ENCODE results near the gene MMP14. TPM values are rescaled to one million over a fixed set of nuclear protein-coding genes. Genes with fewer than 3 reads are reported as not detected.

The MMP14 gene
- total and polyA plus RNA-seq, 7 donors, result 21.0 to 140 (median 86.6) TPM

DNA sequence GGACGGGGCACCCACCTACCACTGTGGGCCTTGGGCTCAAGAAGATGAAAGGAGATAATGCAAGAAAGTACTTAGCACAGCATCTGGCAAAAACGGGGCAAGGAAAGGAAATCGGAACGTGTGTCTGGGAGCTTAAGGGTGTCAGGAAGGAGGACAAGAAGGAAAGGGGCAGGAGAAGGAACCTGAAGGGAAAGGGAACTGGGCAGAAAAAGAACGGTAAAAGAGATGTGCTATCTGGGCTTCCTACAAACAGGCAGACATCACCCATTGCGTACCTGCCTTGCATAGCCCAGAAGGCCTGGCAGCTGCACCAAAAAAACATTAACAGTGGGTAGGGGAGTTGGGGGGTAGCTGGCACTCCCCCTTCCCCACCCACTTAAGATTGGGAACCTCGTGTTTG lies 45.7 kb downstream of the MMP14 start:
- H3K4me3 ChIP-seq, result no peak overlapping the region
- H3K27ac ChIP-seq, result no peak overlapping the region

DNA sequence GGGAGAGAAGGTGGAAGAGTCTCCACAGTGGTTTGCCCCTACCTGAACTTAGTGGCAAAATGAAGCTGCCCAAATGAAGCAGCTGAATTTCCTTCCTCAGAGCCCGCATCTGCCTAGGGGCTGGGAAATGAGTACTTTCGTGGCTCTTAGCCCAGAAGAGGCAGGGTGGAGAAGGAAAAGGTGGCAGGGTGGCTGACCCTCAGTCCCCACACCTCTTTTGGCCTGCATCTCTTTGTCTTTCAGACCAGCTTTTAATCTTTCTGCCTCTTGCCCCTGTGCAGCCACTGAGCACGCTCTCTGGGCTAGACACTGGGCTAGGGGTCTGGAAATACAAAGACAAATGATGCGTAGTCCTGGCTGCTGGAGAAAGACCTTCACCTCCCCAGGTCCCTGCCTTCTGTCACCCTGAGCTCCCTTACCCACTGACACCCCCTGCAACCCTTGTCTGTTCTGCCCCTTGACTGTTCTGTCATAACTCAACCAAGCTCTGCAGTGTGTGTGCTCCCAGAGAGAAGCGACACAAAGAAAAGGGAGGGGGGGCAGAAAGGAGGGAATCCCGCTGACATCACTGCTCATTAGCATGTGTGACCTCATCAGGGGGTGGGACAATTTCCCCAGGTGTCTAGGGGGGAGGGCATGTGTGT lies 46.3 kb downstream of the MMP14 start:
- Histone ChIP-seq H3K4me1 (peaks cover 0 to 34% (median 25%) of the 10 kb centered on the region in 4 donors), H3K4me3 (no peak overlapping the region), H3K36me3 (peaks cover 10 to 20% (median 13%) of the 10 kb centered on the region in 4 donors), H3K9me3 (no peaks in the 10 kb centered on the region), H3K27me3 (no peaks in the 10 kb centered on the region), H3K27ac (no peak overlapping the region)
- TF ChIP-seq POLR2A (IDR thresholded peaks at IDR 0.05), result no peak
- TF ChIP-seq, protein P1, sequence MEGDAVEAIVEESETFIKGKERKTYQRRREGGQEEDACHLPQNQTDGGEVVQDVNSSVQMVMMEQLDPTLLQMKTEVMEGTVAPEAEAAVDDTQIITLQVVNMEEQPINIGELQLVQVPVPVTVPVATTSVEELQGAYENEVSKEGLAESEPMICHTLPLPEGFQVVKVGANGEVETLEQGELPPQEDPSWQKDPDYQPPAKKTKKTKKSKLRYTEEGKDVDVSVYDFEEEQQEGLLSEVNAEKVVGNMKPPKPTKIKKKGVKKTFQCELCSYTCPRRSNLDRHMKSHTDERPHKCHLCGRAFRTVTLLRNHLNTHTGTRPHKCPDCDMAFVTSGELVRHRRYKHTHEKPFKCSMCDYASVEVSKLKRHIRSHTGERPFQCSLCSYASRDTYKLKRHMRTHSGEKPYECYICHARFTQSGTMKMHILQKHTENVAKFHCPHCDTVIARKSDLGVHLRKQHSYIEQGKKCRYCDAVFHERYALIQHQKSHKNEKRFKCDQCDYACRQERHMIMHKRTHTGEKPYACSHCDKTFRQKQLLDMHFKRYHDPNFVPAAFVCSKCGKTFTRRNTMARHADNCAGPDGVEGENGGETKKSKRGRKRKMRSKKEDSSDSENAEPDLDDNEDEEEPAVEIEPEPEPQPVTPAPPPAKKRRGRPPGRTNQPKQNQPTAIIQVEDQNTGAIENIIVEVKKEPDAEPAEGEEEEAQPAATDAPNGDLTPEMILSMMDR (IDR thresholded peaks at IDR 0.05), result no peak
- TF ChIP-seq EP300 (IDR thresholded peaks at IDR 0.05), result no peak
- peak in 2 of 4 donors; percentile 11 to 33 for TF ChIP-seq POLR2AphosphoS5 (IDR thresholded peaks at IDR 0.05)
- WGBS, 2 donors, result 16 to 31% methylated on average over 6 of the region's 6 CpGs
- intact Hi-C loops (cut with DNase I), result no loop called here
- peak; percentile 70 for DNase-seq

More for the DNA sequence above, 45.7 kb downstream of the MMP14 start:
- Histone ChIP-seq H3K36me3 (peaks cover 16 to 26% (median 19%) of the 10 kb centered on the region in 4 donors), H3K9me3 (no peaks in the 10 kb centered on the region), H3K27me3 (no peaks in the 10 kb centered on the region), H3K4me1 (peaks cover 0 to 28% (median 20%) of the 10 kb centered on the region in 4 donors)
- intact Hi-C loops (cut with DNase I), result no loop called here
- TF ChIP-seq POLR2AphosphoS5 (IDR thresholded peaks at IDR 0.05) (no peak), POLR2A (IDR thresholded peaks at IDR 0.05) (no peak), EP300 (IDR thresholded peaks at IDR 0.05) (no peak)
- TF ChIP-seq, protein P1 (IDR thresholded peaks at IDR 0.05), result no peak
- WGBS, 2 donors, result 38 to 46% methylated on average over 7 of the region's 7 CpGs
- DNase-seq, result no peak

DNA sequence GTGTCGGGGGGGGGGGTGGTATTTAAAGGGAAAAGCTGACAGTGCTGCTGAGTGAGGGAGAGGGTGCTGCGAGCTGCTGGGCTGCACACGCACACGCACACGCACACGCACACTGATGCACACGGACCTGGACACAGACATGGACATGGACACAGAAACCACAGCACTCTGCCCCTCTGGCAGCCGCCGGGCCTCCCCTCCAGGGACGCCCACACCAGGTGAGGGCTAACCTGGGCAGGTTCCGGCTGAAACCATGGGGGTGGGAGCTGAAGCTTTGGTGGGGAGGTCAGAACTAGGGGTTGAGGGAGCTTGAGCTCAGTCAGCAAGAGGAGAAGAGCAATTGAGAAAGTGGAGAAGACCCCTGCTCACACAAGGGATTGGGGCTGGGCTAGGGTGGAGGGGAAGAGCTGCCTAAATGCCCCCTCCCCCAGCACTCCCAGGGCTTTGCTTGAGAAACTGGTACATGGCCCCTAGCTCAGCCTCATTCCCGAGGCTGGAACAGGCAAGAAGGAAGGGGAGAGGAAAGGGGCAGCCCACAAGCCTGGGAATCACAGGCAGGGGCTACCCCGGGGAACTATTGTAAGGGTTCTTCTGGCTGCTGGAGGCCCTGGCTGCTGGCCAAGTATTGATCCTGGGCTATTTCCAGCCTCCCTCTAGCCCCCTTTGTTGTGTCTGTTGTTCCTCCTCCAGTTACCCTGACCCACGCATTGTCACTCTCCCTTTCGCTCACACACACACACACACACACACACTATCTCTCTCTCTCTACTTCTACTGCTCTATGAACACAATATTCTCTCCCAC lies 47.0 kb downstream of the MMP14 start, which contains the start of gene REM2:
Gene REM2 (plus strand): TSS at position 50 of the 804 bp plus-strand sequence. CDS start 66 bp downstream, at position 116.
- H3K4me3 ChIP-seq, result no peak within 1 kb of the TSS
- DNase-seq, result no peak
- 27 to 50% methylated on average over 15 of the region's 15 CpGs for WGBS, 2 donors
- TF ChIP-seq POLR2AphosphoS5 (IDR thresholded peaks at IDR 0.05) (peak in 2 of 4 donors; percentile 49 to 58), POLR2A (IDR thresholded peaks at IDR 0.05) (no peak)
- intact Hi-C loops (cut with DNase I), result no loop called here
- no peaks in the 10 kb centered on the region for H3K9me3 ChIP-seq
- no peaks in the 10 kb centered on the region for H3K27me3 ChIP-seq
- peaks cover 0 to 40% (median 28%) of the 10 kb centered on the region in 4 donors for H3K4me1 ChIP-seq
- no peak within 1 kb of the TSS for H3K27ac ChIP-seq
- H3K36me3 ChIP-seq, result peaks cover 3 to 13% (median 6%) of the 10 kb centered on the region in 4 donors

DNA sequence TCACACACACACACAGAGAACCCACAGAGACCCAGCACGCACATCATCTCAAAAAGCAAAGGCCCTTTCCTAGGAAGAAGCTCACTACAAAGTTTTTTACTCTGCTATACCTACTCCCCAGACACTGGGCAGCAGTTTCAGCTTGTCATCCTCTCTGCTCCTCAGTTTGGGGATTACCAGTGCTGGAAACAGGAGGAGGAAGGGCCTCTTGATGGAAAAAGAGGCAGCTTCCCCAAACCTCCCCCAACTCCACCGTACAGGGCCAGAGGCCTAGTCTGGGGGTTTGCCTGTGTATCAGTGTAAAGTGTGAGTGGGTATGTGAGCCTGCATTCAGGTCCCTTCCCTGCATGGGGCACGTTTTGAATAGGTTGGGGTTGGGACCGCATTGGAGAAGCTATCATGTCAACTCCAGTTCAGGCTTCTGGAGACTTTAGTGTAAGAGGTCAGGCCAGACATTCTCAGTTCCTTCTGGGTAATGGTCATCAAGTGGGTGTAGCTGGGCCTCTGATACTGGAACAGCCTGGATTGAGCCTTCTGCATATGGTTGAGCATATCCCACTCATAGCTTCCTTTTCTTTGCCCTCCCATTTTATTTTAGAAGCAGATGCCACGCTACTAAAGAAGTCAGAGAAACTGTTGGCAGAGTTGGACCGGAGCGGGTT lies 47.8 kb downstream of the MMP14 start:
- TF ChIP-seq POLR2AphosphoS5 (IDR thresholded peaks at IDR 0.05) (peak in 1 of 4 donors; percentile 9), POLR2A (IDR thresholded peaks at IDR 0.05) (no peak)
- Histone ChIP-seq H3K4me1 (peaks cover 0 to 40% (median 28%) of the 10 kb centered on the region in 4 donors), H3K4me3 (no peak overlapping the region), H3K27ac (no peak overlapping the region), H3K27me3 (no peaks in the 10 kb centered on the region), H3K9me3 (no peaks in the 10 kb centered on the region), H3K36me3 (peaks cover 0 to 4% (median 0%) of the 10 kb centered on the region in 4 donors)
- WGBS, 2 donors, result 90 to 93% methylated on average over 7 of the region's 7 CpGs
- intact Hi-C loops (cut with DNase I), result no loop called here
- no peak for DNase-seq

DNA sequence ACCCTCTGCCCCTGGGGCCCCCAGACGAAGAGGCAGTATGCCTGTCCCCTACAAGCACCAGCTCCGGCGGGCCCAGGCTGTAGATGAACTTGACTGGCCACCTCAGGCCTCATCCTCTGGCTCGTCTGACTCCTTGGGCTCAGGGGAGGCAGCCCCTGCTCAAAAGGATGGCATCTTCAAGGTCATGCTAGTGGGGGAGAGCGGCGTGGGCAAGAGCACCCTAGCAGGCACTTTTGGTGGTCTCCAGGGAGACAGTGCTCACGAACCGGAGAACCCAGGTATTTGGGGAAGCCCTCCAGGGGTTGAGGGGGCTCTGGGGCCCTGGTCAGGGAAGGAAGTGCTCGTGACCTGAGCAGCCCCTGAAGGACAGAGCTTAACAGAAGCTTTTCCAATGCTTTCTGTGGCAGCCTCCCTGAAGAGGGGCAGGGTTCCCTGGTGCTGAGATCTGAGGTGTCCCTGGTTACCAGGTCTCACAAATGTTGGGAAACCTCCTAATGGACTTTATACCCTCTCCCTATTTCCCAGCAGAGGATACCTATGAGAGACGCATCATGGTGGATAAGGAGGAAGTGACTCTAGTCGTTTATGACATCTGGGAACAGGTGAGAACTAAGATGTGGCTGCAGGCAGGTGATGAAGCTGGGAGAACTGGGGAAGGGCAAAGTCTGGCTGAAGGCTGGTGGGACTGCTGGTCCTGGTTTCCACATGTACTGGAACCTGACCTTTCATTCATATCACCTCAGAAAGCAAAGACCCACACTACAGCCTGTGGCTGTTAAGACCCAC lies 48.5 kb downstream of the MMP14 start:
- no peak for DNase-seq
- TF ChIP-seq, protein P1 (IDR thresholded peaks at IDR 0.05), result no peak
- TF ChIP-seq EP300 (IDR thresholded peaks at IDR 0.05) (no peak), POLR2A (IDR thresholded peaks at IDR 0.05) (no peak), POLR2AphosphoS5 (IDR thresholded peaks at IDR 0.05) (no peak)
- peaks cover 0 to 40% (median 28%) of the 10 kb centered on the region in 4 donors for H3K4me1 ChIP-seq
- H3K27ac ChIP-seq, result no peak overlapping the region
- H3K4me3 ChIP-seq, result no peak overlapping the region
- no peaks in the 10 kb centered on the region for H3K9me3 ChIP-seq
- H3K36me3 ChIP-seq, result no peaks in the 10 kb centered on the region
- intact Hi-C loops (cut with DNase I), result no loop called here
- 81 to 83% methylated on average over 11 of the region's 11 CpGs for WGBS, 2 donors
- no peaks in the 10 kb centered on the region for H3K27me3 ChIP-seq

Data from sigmoid colon (tissue), 7 donors.